NOMO-1 (cell line): Measurements from ENCODE around the gene DUOXA1.
"Not testable (repeated sequence)": the region's sequence is repeated elsewhere in the genome, so short reads cannot be mapped to it uniquely, and the experiment has no call there.

Source experiments
- DNase-seq, 2 experiments: peaks; one replicate each; lab custom pipeline; 2025; ENCODE audit not compliant: unreplicated experiment in 2 of 2; lab: John Stamatoyannopoulos, UW

DUOXA1 gene

GRCh38 chr15:45093622-45094357 lies 35.9 kb downstream of the DUOXA1 start:
- DNase-seq = no peak

GRCh38 chr15:45093013-45093412 lies 36.7 kb downstream of the DUOXA1 start:
- DNase-seq = no peak

GRCh38 chr15:45091576-45091975 lies 38.1 kb downstream of the DUOXA1 start:
- no peak for DNase-seq

- no peak for DNase-seq
Measured at GRCh38 chr15:45091161-45091560, 38.5 kb downstream of the DUOXA1 start.

- no peak for DNase-seq
Measured at GRCh38 chr15:45089712-45090373, 39.8 kb downstream of the DUOXA1 start.

- no peak for DNase-seq
Measured at GRCh38 chr15:45088801-45089711, 40.6 kb downstream of the DUOXA1 start.

GRCh38 chr15:45087513-45087912 lies 42.2 kb downstream of the DUOXA1 start:
- DNase-seq = peak in 1 of 2 experiments; percentile 11

GRCh38 chr15:45084163-45084562 lies 45.5 kb downstream of the DUOXA1 start:
- no peak for DNase-seq

GRCh38 chr15:45083223-45083622 lies 46.5 kb downstream of the DUOXA1 start:
- DNase-seq = no peak

- DNase-seq = not testable (repeated sequence)
Measured at GRCh38 chr15:45082412-45082811, 47.3 kb downstream of the DUOXA1 start.

GRCh38 chr15:45080593-45080992 lies 49.1 kb downstream of the DUOXA1 start:
- not testable (repeated sequence) for DNase-seq

GRCh38 chr15:45079628-45080246 lies 49.9 kb downstream of the DUOXA1 start:
- DNase-seq = not testable (repeated sequence)

- not testable (repeated sequence) for DNase-seq
Measured at GRCh38 chr15:45079201-45079600, 50.5 kb downstream of the DUOXA1 start.

- not testable (repeated sequence) for DNase-seq
Measured at GRCh38 chr15:45077391-45077790, 52.3 kb downstream of the DUOXA1 start.

GRCh38 chr15:45075440-45076320 lies 54.0 kb downstream of the DUOXA1 start:
- not testable (repeated sequence) for DNase-seq

GRCh38 chr15:45073602-45074001 lies 56.1 kb downstream of the DUOXA1 start:
- DNase-seq = not testable (repeated sequence)

GRCh38 chr15:45069942-45070360 lies 59.7 kb downstream of the DUOXA1 start:
- not testable (repeated sequence) for DNase-seq
